H1 (cell line): ENCODE measurements around the gene RRP1. TPM values are rescaled to one million over a fixed set of nuclear protein-coding genes. Genes with fewer than 3 reads are reported as not detected.

Experiments used
- CTCF ChIA-PET: fragments of 300-600 bp; sonication (Branson Sonifier 250); formaldehyde crosslinking; loops from one replicate; lab custom pipeline; 2021; ENCODE audit not compliant: partially characterized antibody; lab: Charles Lee
- POLR2A ChIA-PET: fragments of 300-600 bp; sonication (Branson Sonifier 250); formaldehyde crosslinking; loops from one replicate; lab custom pipeline; 2021; ENCODE audit warnings: inconsistent platforms; ENCODE audit not compliant: partially characterized antibody; lab: Charles Lee
- DNase-seq, 2 experiments: peaks; one replicate each; pipeline versions ENCODE4 v3.0.0 to v3.0.0-alpha.2; 2010 to 2022; ENCODE audit warnings: low spot score in 2 of 2, low read depth in 1 of 2, mixed read lengths in 1 of 2
- FAIRE-seq: peaks from 2 replicates; lab custom pipeline; 2011; peaks lifted over from hg19 to GRCh38; lab: Jason Lieb, UNC
- H2AFZ ChIP-seq: 2 replicates; pipeline ENCODE4 v1.8.1; 2012; ENCODE audit warnings: low read length, inconsistent platforms
- H2AK5ac ChIP-seq: 2 replicates; pipeline ENCODE4 v1.6.1; 2013; ENCODE audit warnings: low read depth, low read length
- H2BK120ac ChIP-seq: replicated peaks from 2 replicates; pipeline ENCODE3; 2013; ENCODE audit warnings: low read depth, low read length, inconsistent platforms
- H2BK12ac ChIP-seq: 2 replicates; pipeline ENCODE4 v1.6.1; 2013; ENCODE audit warnings: low read depth, low read length
- H2BK15ac ChIP-seq: 2 replicates; pipeline ENCODE4 v1.6.1; 2013; ENCODE audit warnings: low read length
- H2BK20ac ChIP-seq: 2 replicates; pipeline ENCODE4 v1.6.1; 2013; ENCODE audit warnings: low read length
- H2BK5ac ChIP-seq: 2 replicates; pipeline ENCODE4 v1.6.1; 2013; ENCODE audit warnings: low read depth, low read length
- H3K14ac ChIP-seq: 2 replicates; pipeline ENCODE4 v1.6.1; 2013; ENCODE audit warnings: inconsistent platforms; ENCODE audit not compliant: insufficient read length
- H3K18ac ChIP-seq: 2 replicates; pipeline ENCODE4 v1.6.1; 2013; ENCODE audit warnings: low read length; ENCODE audit errors: extremely low read depth
- H3K23ac ChIP-seq: 2 replicates; pipeline ENCODE4 v1.6.1; 2013; ENCODE audit warnings: inconsistent platforms; ENCODE audit not compliant: insufficient read length
- H3K23me2 ChIP-seq: 2 replicates; pipeline ENCODE4 v1.6.1; 2013; ENCODE audit warnings: low read depth, low read length
- H3K27ac ChIP-seq: 2 replicates; pipeline ENCODE4 v1.6.1; 2011; ENCODE audit warnings: low read depth, low read length, inconsistent platforms
- H3K27me3 ChIP-seq, 4 experiments: replicated peaks in 1 of 4; 1 replicate in 1 of 4; 2 replicates in 3 of 4; pipeline versions ENCODE4 v1.6.1 to v1.8.1; 2011 to 2013; ENCODE audit warnings: low read length in 3 of 4, mild to moderate bottlenecking in 3 of 4, inconsistent platforms in 2 of 4, mixed read lengths in 2 of 4, moderate library complexity in 1 of 4; ENCODE audit not compliant: control insufficient read depth in 3 of 4, insufficient read depth in 3 of 4; ENCODE audit errors: extremely low read depth in 1 of 4
- H3K36me3 ChIP-seq, 4 experiments: 2 replicates each; pipeline versions ENCODE4 v1.6.1 to v1.8.1; 2011 to 2013; ENCODE audit warnings: mild to moderate bottlenecking in 4 of 4, low read length in 3 of 4, moderate library complexity in 2 of 4, control low read depth in 1 of 4, inconsistent platforms in 1 of 4; ENCODE audit not compliant: insufficient read depth in 4 of 4, control insufficient read depth in 2 of 4
- H3K4ac ChIP-seq: replicated peaks from 2 replicates; pipeline ENCODE3; 2013; ENCODE audit warnings: low read length, low read depth, mixed read lengths, inconsistent platforms; ENCODE audit not compliant: insufficient read length
- H3K4me1 ChIP-seq, 4 experiments: replicated peaks in 1 of 4; 1 replicate in 1 of 4; 2 replicates in 3 of 4; pipeline versions ENCODE4 v1.6.1 to v1.8.1; 2011 to 2013; ENCODE audit warnings: low read length in 3 of 4, inconsistent platforms in 2 of 4, mixed read lengths in 1 of 4; ENCODE audit not compliant: insufficient read depth in 4 of 4, control insufficient read depth in 3 of 4
- H3K4me2 ChIP-seq, 2 experiments: 2 replicates each; pipeline versions ENCODE4 v1.6.1 to v1.8.1; 2011 to 2013; ENCODE audit warnings: low read depth in 2 of 2, low read length in 2 of 2, control low read depth in 1 of 2, inconsistent platforms in 1 of 2, mild to moderate bottlenecking in 1 of 2; ENCODE audit not compliant: insufficient read depth in 1 of 2
- H3K4me3 ChIP-seq, 4 experiments: fragments of 200-600, 300-600 bp in 1 of 4; sonication (generic), shearing (Covaris generic), sonication (Bioruptor Twin) in 1 of 4; 2 replicates each; pipeline versions ENCODE4 v1.5.1 to v1.8.1; 2011 to 2016; ENCODE audit warnings: low read length in 4 of 4, low read depth in 3 of 4, control low read depth in 2 of 4, inconsistent platforms in 2 of 4, mild to moderate bottlenecking in 2 of 4, mixed read lengths in 1 of 4, moderate library complexity in 1 of 4; ENCODE audit not compliant: insufficient read depth in 2 of 4; ENCODE audit errors: extremely low read depth in 1 of 4
- H3K56ac ChIP-seq: replicated peaks from 2 replicates; pipeline ENCODE3; 2013; ENCODE audit warnings: low read depth, mild to moderate bottlenecking, mixed read lengths, low read length, inconsistent platforms; ENCODE audit not compliant: insufficient read length
- H3K79me1 ChIP-seq: 2 replicates; pipeline ENCODE4 v1.6.1; 2013; ENCODE audit warnings: low read depth, low read length, control low read depth
- H3K79me2 ChIP-seq, 2 experiments: 2 replicates each; pipeline versions ENCODE4 v1.6.1 to v1.8.1; 2012 to 2013; ENCODE audit warnings: low read length in 2 of 2, mild to moderate bottlenecking in 2 of 2, inconsistent platforms in 1 of 2; ENCODE audit not compliant: insufficient read depth in 2 of 2, control insufficient read depth in 1 of 2
- H3K9ac ChIP-seq, 4 experiments: replicated peaks in 1 of 4; 1 replicate in 1 of 4; 2 replicates in 3 of 4; pipeline versions ENCODE4 v1.6.1 to v1.8.1; 2011 to 2013; ENCODE audit warnings: low read depth in 3 of 4, low read length in 3 of 4, control low read depth in 2 of 4, mild to moderate bottlenecking in 2 of 4, moderate library complexity in 2 of 4, inconsistent platforms in 1 of 4; ENCODE audit errors: extremely low read depth in 1 of 4
- H3K9me3 ChIP-seq, 2 experiments: 2 replicates each; pipeline versions ENCODE4 v1.6.1 to v1.8.1; 2012 to 2013; ENCODE audit warnings: mild to moderate bottlenecking in 2 of 2, moderate library complexity in 2 of 2, control low read depth in 1 of 2, inconsistent platforms in 1 of 2, low read depth in 1 of 2, low read length in 1 of 2, mixed read lengths in 1 of 2; ENCODE audit not compliant: insufficient read depth in 2 of 2
- H4K20me1 ChIP-seq, 2 experiments: replicated peaks in 1 of 2; 2 replicates each; pipeline versions ENCODE3 to v1.8.1; 2011 to 2013; ENCODE audit warnings: inconsistent platforms in 2 of 2, low read length in 2 of 2, mild to moderate bottlenecking in 1 of 2; ENCODE audit not compliant: insufficient read depth in 2 of 2, control insufficient read depth in 1 of 2
- H4K5ac ChIP-seq: 2 replicates; pipeline ENCODE4 v1.6.1; 2013; ENCODE audit warnings: low read length, low read depth, mixed read lengths, inconsistent platforms; ENCODE audit not compliant: insufficient read length
- H4K8ac ChIP-seq: 2 replicates; pipeline ENCODE4 v1.8.0; 2013; ENCODE audit warnings: mild to moderate bottlenecking, moderate library complexity, low read length, inconsistent platforms; ENCODE audit not compliant: insufficient read depth; ENCODE audit errors: extremely low read depth
- H4K91ac ChIP-seq: replicated peaks from 2 replicates; pipeline ENCODE3; 2013; ENCODE audit warnings: low read length, mixed read lengths, inconsistent platforms; ENCODE audit not compliant: insufficient read length
- POLR2AphosphoS5 ChIP-seq: IDR thresholded peaks from 2 replicates; pipeline ENCODE4 v1.6.1; 2011; ENCODE audit warnings: low read depth, low read length
- TAF1 ChIP-seq: IDR thresholded peaks from 2 replicates; pipeline ENCODE4 v1.6.1; 2011; ENCODE audit warnings: mild to moderate bottlenecking, low read depth, low read length
- WGBS, 2 experiments: shearing (Covaris generic) in 1 of 2; methylation state at CpG; one replicate each; pipeline versions ENCODE4 v1.1.6 to v1.1.7; 2013 to 2015; ENCODE audit warnings: low lambda C conversion rate in 2 of 2, mixed read lengths in 2 of 2, inconsistent platforms in 1 of 2, low coverage in 1 of 2, missing lambda C conversion rate in 1 of 2; ENCODE audit not compliant: insufficient replicate concordance in 2 of 2, insufficient coverage in 1 of 2, insufficient read length in 1 of 2; ENCODE audit errors: extremely low coverage in 1 of 2, missing lambda C conversion rate in 1 of 2; 5-methylcytosine and 5-hydroxymethylcytosine counted together
- polyA plus RNA-seq, 7 experiments: library from polyadenylated mRNA; depleted of rRNA in 3 of 7; stranded (reverse) in 5 of 7; unstranded in 2 of 7; fragments of >200 nt in 5 of 7; fragments of 200-250 nt in 2 of 7; gene quantifications; 1 replicate in 5 of 7; 2 replicates in 1 of 7; 4 replicates in 1 of 7; pipeline versions ENCODE4 v1.2.1 to v1.2.3, GENCODE V29; 2011 to 2013; ENCODE audit warnings: missing spikeins in 2 of 7, mixed read lengths in 2 of 7
- total RNA-seq: library from RNA; stranded (reverse); fragmentation: NEBNext Ultra II Directional; extraction: Animal tissue kit (Norgen Biotek cat#: 25700); gene quantifications from 2 replicates; pipeline ENCODE4 v1.2.1, GENCODE V29; 2021

RRP1 gene
- total and polyA plus RNA-seq, 2 of the 8 experiments (the other 6 are each of a cell fraction or from before 2014, with no cell fraction given): 11.6 to 55.2 TPM

DNA sequence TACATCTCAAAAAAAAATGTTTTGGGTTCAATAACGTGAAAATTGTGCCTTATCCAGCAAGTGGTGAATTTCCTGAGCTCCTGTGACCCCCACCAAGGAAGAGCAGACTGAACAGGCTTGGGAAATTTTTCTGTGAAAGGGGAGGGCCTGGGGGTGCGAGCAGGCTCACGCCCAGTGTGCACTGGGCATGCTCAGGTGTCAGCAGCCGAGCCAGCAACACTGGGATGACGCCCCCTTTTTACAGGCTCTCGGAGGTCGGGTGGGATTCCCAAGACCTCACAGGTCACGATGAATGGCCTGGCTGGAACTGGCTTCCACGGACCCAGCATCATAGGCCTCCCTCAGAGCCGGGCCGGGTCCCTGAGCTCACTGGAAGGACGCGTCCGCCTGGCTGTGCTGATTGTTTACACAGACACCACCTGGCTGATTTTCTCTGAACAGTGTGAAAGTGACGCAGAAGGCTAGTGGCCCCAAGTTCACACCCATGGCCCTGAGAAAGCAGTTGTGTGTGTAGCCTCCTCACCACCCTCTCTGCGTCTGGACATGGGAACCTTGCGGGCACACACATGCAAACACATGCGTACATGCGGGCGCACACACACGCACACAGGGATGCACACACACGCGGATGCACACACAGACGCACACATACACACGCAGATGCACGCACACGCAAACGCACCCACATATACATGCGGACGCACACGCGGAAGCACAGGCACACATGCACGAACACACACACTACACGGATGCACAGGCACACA is 22.5 kb upstream of the RRP1 start:
- Histone ChIP-seq H3K36me3 (no peaks in the 10 kb centered on the region; a peak in 1 of 8 replicates), H3K23me2 (no peaks in the 10 kb centered on the region), H2BK120ac (no peak overlapping the region), H4K8ac (peak overlapping the region; percentile 22), H3K4ac (peak overlapping the region; percentile 99), H2BK12ac (peak overlapping the region; percentile 98; the same call in 1 of the 2 replicates), H2BK15ac (peak overlapping the region; percentile 98; the same call in 1 of the 2 replicates), H3K18ac (no peak overlapping the region), H3K23ac (no peak overlapping the region), H2AFZ (no peak overlapping the region), H3K56ac (no peak overlapping the region), H3K4me2 (no peak overlapping the region), H4K91ac (peak overlapping the region; percentile 98), H3K79me2 (no peaks in the 10 kb centered on the region), H2BK20ac (no peak overlapping the region; the same call in 1 of the 2 replicates), H4K5ac (no peak overlapping the region), H3K9me3 (no peaks in the 10 kb centered on the region), H3K79me1 (no peaks in the 10 kb centered on the region), H2AK5ac (peak overlapping the region; percentile 76), H4K20me1 (peaks cover 0 to 3% of the 10 kb centered on the region in 2 experiments), H3K9ac (peak overlapping the region in 1 of 4 experiments; percentile 52; a peak in 2 of 7 replicates), H2BK5ac (peak overlapping the region; percentile 79), H3K27me3 (no peaks in the 10 kb centered on the region), H3K4me3 (no peak overlapping the region), H3K4me1 (peaks cover 0 to 21% (median 13%) of the 10 kb centered on the region in 4 experiments; a peak in 6 of 7 replicates), H3K14ac (no peak overlapping the region), H3K27ac (no peak overlapping the region)
- TF ChIP-seq POLR2AphosphoS5: peak; percentile 43; the same call in 1 of the 2 replicates
- TF ChIP-seq TAF1: no peak
- ChIA-PET CTCF (no interaction called here), POLR2A (interaction anchor here (0.6 to 2.1 kb wide), 6 partner anchors 8 to 504 kb away, joined by 3 to 7 read pairs (median 4); no protein-coding TSS in a partner anchor)
- FAIRE-seq (no peak), DNase-seq (no peak)
- WGBS, 2 experiments: 92% methylated on average over 34 of the region's 34 CpGs; no CpG with 5 or more reads in 1 of the 2 experiments
